GM12878 (cell line): ENCODE data around the gene LY9. TPM values are rescaled to one million over a fixed set of nuclear protein-coding genes. Genes with fewer than 3 reads are reported as not detected.

Experiments used
- ATAC-seq: fragments of 200-7000 bp; cut with Tn5 transposase; 3 replicates; pipeline ENCODE4 v1.9.1; 2020; ENCODE audit warnings: mild to moderate bottlenecking, moderate library complexity
- BruUV-seq: library from RNA; stranded (reverse); fragments of 400-500 nt; replicated peaks from 2 replicates; lab custom pipeline; 2021; lab: Mats Ljungman, UMichigan
- CTCF ChIA-PET: fragments of 300-600 bp; sonication (Branson Sonifier 250); formaldehyde crosslinking; extraction: SDS; loops from one replicate; lab custom pipeline; 2021; ENCODE audit warnings: inconsistent platforms; lab: Yijun Ruan, JAX
- POLR2A ChIA-PET: fragments of 350-600 bp; formaldehyde crosslinking; extraction: SDS; loops from one replicate; lab custom pipeline; 2021; ENCODE audit warnings: inconsistent platforms; lab: Charles Lee
- RAD21 ChIA-PET: fragments of 300-600 bp; sonication (Branson Sonifier 250); formaldehyde crosslinking; loops from one replicate; lab custom pipeline; 2023; ENCODE audit warnings: antibody characterized with exemption; ENCODE audit not compliant: unreplicated experiment; lab: Charles Lee
- SMC1A ChIA-PET: fragments of 300-600 bp; sonication (Branson Sonifier 250); formaldehyde crosslinking; loops from one replicate; lab custom pipeline; 2023; ENCODE audit not compliant: unreplicated experiment, uncharacterized antibody; lab: Charles Lee
- DNase-seq: peaks from one replicate; pipeline ENCODE4 v3.0.0-alpha.2; 2011; ENCODE audit warnings: low read depth, low spot score
- FAIRE-seq: peaks from 3 replicates; lab custom pipeline; 2011; peaks lifted over from hg19 to GRCh38; lab: Jason Lieb, UNC
- H2AFZ ChIP-seq: 2 replicates; pipeline ENCODE4 v1.6.0; 2011; ENCODE audit warnings: low read depth, low read length, control low read depth; ENCODE audit not compliant: control insufficient read depth
- H3K27ac ChIP-seq: 2 replicates; pipeline ENCODE4 v1.5.1; 2011; ENCODE audit warnings: control low read depth; ENCODE audit not compliant: control insufficient read depth, insufficient read depth
- H3K27me3 ChIP-seq, 2 experiments: replicated peaks in 1 of 2; 2 replicates each; pipeline versions ENCODE4 v1.6.0 to v1.6.1; 2011; ENCODE audit warnings: low read length in 1 of 2; ENCODE audit not compliant: control insufficient read depth in 2 of 2, insufficient read depth in 2 of 2
- H3K36me3 ChIP-seq, 2 experiments: 2 replicates each; pipeline ENCODE4 v1.5.1; 2011; ENCODE audit warnings: low read length in 1 of 2; ENCODE audit not compliant: control insufficient read depth in 2 of 2, insufficient read depth in 2 of 2
- H3K4me1 ChIP-seq: 2 replicates; pipeline ENCODE4 v1.6.1; 2011; ENCODE audit warnings: mild to moderate bottlenecking, low read length, moderate library complexity, mixed read lengths; ENCODE audit not compliant: control insufficient read depth, insufficient read depth
- H3K4me2 ChIP-seq: 2 replicates; pipeline ENCODE4 v1.6.0; 2011; ENCODE audit warnings: control low read depth; ENCODE audit not compliant: control insufficient read depth, insufficient read depth
- H3K4me3 ChIP-seq: fragments of 200-600 bp; sonication (generic); 2 replicates; pipeline ENCODE4 v1.5.1; 2016
- H3K79me2 ChIP-seq: 2 replicates; pipeline ENCODE4 v1.6.0; 2011; ENCODE audit warnings: low read length; ENCODE audit not compliant: control insufficient read depth, insufficient read depth
- H3K9ac ChIP-seq: 2 replicates; pipeline ENCODE4 v1.8.0; 2011; ENCODE audit warnings: low read length, control low read depth, mixed read lengths; ENCODE audit not compliant: control insufficient read depth, insufficient read depth
- H3K9me3 ChIP-seq: replicated peaks from 3 replicates; pipeline ENCODE4 v1.5.1; 2011; ENCODE audit warnings: mild to moderate bottlenecking, low read length; ENCODE audit not compliant: control insufficient read depth, insufficient read depth
- H4K20me1 ChIP-seq: 2 replicates; pipeline ENCODE4 v1.6.0; 2011; ENCODE audit not compliant: control insufficient read depth, insufficient read depth
- HDAC2 ChIP-seq: fragments of 200-600 bp; sonication (generic); IDR thresholded peaks from 2 replicates; pipeline ENCODE4 v1.6.1; 2017
- WGBS: methylation state at CpG from one replicate; pipeline ENCODE4 v1.1.6; 2016; ENCODE audit warnings: low lambda C conversion rate; ENCODE audit not compliant: insufficient replicate concordance, insufficient coverage; ENCODE audit errors: missing lambda C conversion rate; 5-methylcytosine and 5-hydroxymethylcytosine counted together
- in situ Hi-C: fragments of 300-500 bp; cut with MboI; formaldehyde crosslinking; loops from 9 replicates; pipeline ENCODE4 v1.14.3; 2018; ENCODE audit warnings: mixed read lengths
- intact Hi-C: fragments of 100-400 bp; cut with micrococcal nuclease; formaldehyde crosslinking; loops from one replicate; pipeline ENCODE4 v1.14.2; 2022; ENCODE audit not compliant: unreplicated experiment
- polyA plus RNA-seq, 11 experiments: library from polyadenylated mRNA; depleted of rRNA in 4 of 11; unstranded in 6 of 11; stranded (reverse) in 5 of 11; fragments of >200 nt; fragmentation: Nextera tagmentation in 4 of 11; fragmentation: Illumina TruSeq in 1 of 11; extraction: Ambion mirVana in 4 of 11; extraction: Trizol in 1 of 11; gene quantifications; 1 replicate in 1 of 11; 2 replicates in 10 of 11; pipeline versions ENCODE4 v1.2.1 to v1.2.3, GENCODE V29; 2011 to 2016; ENCODE audit warnings: inconsistent platforms in 2 of 11, missing spikeins in 2 of 11, low read depth in 1 of 11
- total RNA-seq, 4 experiments: library from RNA; depleted of rRNA in 3 of 4; stranded (reverse); fragments of >200 nt in 3 of 4; fragmentation: Illumina TruSeq in 1 of 4; extraction: Trizol in 1 of 4; gene quantifications; 2 replicates each; pipeline versions ENCODE4 v1.2.1 to v1.2.3, GENCODE V29; 2013 to 2021
- TF ChIP-seq, protein P1 (sequence below): fragments of 450-650 bp; IDR thresholded peaks from 2 replicates; pipeline ENCODE4 v1.6.1; 2017; ENCODE audit warnings: low read depth, mild to moderate bottlenecking, moderate library complexity

LY9 gene
- total and polyA plus RNA-seq, 10 of the 15 experiments (the other 5 are each of a cell fraction or from before 2014, with no cell fraction given) = 2.7 to 12.5 (median 9.0) TPM

DNA sequence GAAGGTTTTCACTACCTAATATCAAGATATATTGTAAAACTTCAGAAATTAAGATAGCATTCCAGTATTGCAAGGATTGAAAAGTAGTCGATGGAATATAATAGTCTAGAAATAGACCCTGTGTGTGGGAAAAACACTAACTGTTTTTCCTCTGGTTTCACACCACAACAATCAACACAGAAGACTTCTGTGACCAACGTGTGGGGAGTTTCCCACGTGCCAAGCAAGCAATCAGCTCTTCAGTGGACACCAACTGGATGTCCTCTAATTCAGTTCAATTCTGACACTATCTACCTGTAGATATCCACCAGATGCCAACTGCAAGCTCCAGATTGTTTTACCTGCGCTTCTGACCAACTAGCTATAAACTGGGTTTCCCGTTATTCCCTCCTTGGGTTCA lies 54.6 kb downstream of the LY9 start (continued):
- TF ChIP-seq, protein P1, sequence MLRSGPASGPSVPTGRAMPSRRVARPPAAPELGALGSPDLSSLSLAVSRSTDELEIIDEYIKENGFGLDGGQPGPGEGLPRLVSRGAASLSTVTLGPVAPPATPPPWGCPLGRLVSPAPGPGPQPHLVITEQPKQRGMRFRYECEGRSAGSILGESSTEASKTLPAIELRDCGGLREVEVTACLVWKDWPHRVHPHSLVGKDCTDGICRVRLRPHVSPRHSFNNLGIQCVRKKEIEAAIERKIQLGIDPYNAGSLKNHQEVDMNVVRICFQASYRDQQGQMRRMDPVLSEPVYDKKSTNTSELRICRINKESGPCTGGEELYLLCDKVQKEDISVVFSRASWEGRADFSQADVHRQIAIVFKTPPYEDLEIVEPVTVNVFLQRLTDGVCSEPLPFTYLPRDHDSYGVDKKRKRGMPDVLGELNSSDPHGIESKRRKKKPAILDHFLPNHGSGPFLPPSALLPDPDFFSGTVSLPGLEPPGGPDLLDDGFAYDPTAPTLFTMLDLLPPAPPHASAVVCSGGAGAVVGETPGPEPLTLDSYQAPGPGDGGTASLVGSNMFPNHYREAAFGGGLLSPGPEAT = peak; percentile 65

DNA sequence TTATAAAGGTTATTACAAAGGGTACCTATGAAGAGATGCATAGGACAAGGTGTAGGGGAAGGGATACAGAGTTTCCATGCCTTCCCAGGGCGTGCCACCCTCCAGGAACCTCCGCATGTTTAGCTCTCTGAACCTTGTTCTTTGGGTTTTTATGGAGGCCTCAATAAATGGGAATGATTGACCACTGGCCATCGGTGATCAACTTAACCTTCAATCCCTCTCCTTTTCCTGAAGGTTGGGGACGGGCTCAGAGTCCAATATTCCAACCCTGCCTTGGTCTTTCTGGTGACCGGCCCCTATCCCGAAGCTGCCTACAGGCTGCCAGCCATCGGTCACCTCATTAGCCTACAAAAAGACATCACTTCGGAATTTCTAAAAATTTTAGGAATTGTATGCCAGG lies 55.0 kb downstream of the LY9 start:
- peaks cover 13% of the 10 kb centered on the region for H3K4me1 ChIP-seq
- H3K9me3 ChIP-seq = no peaks in the 10 kb centered on the region; the same call in 2 of the 3 replicates
- H3K27ac ChIP-seq = no peak overlapping the region
- SMC1A ChIA-PET = interaction anchor here (0.7 to 13.7 kb wide), 15 partner anchors 7 to 247 kb away, joined by 3 to 229 read pairs (median 4); partner anchors contain the start of gene CD244
- DNase-seq = no peak
- TF ChIP-seq HDAC2 = no peak
- intact Hi-C loops = no loop called here
- RAD21 ChIA-PET = interaction anchor here (0.7 to 2.6 kb wide), 5 partner anchors 8 to 101 kb away, joined by 3 to 24 read pairs (median 4); partner anchors contain the start of gene CD244
- no peak for FAIRE-seq
- in situ Hi-C loops = no loop called here
- no peak for ATAC-seq
- POLR2A ChIA-PET = interaction anchor here (0.9 to 1.5 kb wide), 5 partner anchors 10 to 14 kb away, joined by 3 to 7 read pairs (median 4); partner anchors contain the start of gene CD244
- CTCF ChIA-PET = interaction anchor here (0.6 to 2.8 kb wide), 15 partner anchors 9 to 434 kb away, joined by 3 to 17 read pairs (median 6); partner anchors contain the start of genes CD244 and ITLN2
- no TSS peak for BruUV-seq
- H3K9ac ChIP-seq = no peak overlapping the region
- no peak overlapping the region for H3K4me3 ChIP-seq
- H3K79me2 ChIP-seq = no peaks in the 10 kb centered on the region
- H3K36me3 ChIP-seq = no peaks in the 10 kb centered on the region
- 46% methylated on average over 8 of the region's 8 CpGs for WGBS
- H3K4me2 ChIP-seq = no peak overlapping the region
- no peaks in the 10 kb centered on the region for H3K27me3 ChIP-seq
- H4K20me1 ChIP-seq = no peaks in the 10 kb centered on the region
- no peak overlapping the region for H2AFZ ChIP-seq
